Stimulated activated CD4-positive, alpha-beta T cell treated with anti-CD3 and anti-CD28 coated beads, Interleukin-4, amount 100 ng/mL, for 1 hour (primary cell): ENCODE data around the gene TRIM29.

ENCODE experiments used
- DNase-seq: peaks from one replicate; pipeline ENCODE4 v3.0.0-alpha.2; 2020

TRIM29 gene

DNA sequence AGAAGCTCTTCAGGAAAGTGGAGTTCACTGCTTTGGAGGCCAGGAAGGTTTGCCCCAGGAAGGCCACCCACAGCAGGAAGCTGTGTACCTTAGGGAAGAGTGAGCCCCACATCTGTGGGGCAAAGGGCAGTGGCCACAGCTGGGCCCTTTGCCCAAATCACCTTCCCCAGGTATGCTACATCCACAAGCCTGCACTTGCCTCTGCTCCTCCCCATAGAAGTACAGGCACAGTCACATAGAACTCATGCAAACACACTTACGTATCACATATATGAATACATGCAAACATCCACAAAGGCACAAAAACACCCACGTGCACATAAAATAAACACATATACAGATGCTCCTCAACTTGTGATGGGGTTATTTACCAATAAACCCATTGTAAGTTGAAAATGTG, 2.1 kb downstream of the TRIM29 start:
- DNase-seq = no peak

- DNase-seq = no peak
Measured at GRCh38 chr11:120134931-120135228, 3.0 kb downstream of the TRIM29 start.

- DNase-seq = no peak
Measured at GRCh38 chr11:120134106-120134930, 3.6 kb downstream of the TRIM29 start.

- DNase-seq = no peak
Measured at GRCh38 chr11:120133216-120134105, 4.5 kb downstream of the TRIM29 start.

GRCh38 chr11:120132645-120133185, 5.2 kb downstream of the TRIM29 start:
- no peak for DNase-seq

DNA sequence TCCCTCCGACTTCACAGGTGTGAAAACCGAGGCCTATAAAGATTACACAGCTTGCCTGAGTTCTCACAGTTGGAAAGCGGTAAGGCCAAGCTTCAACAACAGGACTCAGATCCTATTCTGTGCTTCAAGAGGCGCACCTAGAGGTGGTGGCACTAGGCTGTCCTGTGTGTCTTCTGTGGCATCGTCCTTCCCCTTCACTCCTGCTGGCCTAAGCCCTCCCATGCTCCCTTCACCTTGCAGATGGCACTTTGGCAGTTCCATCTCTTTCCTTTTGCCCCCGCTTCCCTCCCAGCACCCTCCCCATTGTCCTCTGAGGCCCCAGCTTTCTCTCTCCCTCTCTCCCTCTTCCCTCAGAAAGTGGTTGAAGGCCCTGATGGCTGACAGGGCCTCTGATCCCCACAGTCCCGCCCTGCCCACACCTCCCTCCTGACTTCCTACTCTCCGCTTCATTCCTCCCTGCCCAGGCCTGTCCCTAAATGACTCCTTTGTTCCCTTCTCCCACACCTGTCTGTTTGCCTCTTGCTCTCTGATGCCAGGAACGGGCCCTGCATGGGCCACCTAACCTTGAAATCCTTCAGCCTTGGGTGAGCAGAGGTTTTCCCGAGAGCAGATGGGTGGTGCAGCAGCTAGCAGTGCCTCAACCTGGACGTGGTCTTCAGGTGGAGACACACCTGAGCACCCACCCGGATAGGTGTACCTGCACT, 5.8 kb downstream of the TRIM29 start:
- DNase-seq = no peak

DNA sequence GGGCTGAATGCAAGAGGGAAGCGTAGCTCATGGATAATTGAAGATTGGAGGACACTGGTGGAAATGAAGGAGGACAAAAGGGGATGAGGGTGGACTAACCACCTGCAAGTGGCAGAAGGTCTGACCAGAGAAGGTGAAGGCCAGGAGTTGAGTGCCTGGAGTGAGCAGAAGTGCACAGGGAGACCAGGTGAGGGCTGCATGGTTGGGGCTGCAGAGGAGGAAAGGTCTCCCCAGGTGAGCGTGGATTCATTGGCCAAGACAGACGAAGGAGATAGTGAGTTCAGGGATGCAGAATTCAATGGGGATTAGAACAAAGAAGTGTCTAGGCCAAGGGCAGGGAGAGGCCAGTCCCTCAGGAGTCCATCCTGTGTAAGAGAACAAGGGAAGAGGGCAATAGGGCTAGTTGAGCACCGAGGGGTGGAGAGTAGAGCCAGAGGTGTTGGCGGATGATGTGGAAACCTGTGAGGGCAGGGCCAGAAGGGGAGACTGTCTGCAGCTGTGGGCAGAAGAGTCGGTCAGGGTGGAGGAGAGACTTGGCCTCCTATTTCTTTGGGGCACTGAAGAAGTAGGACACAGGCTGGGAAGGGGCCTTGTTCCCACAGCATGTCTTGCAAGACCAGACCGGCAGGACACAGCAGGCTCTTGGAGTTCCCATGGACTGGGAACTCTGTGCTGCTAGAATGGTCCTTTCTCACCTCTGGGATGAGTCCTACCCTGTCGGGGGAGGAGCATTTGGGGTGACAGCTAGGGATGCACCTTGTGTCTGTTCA, 6.7 kb downstream of the TRIM29 start:
- no peak for DNase-seq

GRCh38 chr11:120130176-120130980, 7.5 kb downstream of the TRIM29 start:
- DNase-seq = no peak

DNA sequence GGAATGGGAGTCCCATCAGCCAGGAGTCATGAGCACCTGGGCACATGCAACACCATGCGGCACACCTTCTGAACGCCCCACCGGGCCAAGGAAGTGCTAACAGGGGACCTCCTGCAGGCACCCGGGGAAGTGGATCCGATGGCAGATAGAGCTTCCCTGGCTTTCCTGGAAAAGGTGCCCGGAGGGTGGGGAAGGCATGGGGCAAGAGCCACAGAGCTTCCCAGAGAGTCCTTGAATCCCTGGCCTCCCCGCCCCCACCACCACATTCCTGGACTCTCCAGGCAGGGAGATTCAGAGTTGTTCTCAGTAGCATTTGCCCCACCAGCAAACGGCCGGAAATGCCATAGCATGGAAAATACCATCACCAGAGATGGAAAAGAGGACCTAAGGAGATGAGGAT, 8.3 kb downstream of the TRIM29 start:
- no peak for DNase-seq

GRCh38 chr11:120128392-120129119, 9.4 kb downstream of the TRIM29 start:
- DNase-seq = no peak

DNA sequence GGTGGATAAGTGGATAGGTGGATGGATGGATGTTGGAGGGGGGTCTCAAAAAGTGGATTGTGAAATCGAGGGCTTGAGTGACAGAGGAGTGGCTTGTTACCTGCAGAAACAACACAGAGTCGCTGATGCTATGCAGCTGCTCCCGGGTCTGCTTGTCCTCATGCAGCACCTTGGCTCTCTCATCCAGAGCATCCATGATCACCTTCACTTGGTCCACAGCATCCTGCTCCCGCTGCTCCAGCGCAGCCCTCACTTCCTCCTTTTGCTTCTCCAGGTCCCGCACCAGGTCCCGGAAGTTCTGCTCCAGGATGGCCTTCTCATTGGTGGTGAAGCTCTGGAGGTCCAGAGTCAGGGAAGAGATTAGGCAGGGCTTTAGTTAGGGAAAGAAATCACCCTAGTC, 10.7 kb downstream of the TRIM29 start:
- DNase-seq = no peak

DNA sequence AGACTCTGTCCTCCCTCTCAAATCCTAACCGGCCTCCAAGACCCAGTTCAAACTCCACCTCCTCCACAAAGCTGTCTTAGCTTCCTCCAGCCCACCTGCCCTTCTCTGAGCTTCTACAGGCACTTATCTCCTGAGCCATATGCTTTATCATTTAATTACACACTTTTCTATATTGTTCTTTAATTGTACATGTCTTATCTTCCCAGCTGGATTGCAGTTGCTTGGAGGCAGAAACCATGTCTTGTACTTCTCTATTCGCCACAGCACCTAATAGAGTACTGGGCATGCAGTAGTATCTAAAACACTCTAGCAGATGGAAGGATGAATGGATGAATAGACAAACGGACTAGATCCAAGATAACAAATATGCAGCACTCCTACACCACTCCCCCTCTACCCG, 11.3 kb downstream of the TRIM29 start:
- DNase-seq = no peak

DNA sequence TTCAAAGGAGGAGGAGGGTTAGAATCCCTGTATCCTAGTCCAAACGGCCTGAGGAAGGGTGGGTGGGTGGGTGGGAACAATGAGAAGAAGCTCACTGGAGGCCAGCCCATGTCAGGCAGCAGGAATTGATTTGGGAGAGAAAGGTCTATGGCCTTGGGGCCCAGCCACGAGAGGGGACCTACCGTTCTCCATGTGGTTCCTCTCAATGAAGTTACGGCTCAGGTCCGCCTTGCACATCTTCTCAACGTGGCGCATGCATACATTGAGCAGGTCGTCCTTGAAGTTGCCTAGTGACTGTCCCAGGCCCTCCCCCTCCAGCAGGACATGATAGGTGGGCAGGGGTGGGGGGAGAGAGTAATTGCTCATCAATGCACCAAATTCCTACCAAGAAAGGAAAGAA, 12.4 kb downstream of the TRIM29 start:
- no peak for DNase-seq

DNA sequence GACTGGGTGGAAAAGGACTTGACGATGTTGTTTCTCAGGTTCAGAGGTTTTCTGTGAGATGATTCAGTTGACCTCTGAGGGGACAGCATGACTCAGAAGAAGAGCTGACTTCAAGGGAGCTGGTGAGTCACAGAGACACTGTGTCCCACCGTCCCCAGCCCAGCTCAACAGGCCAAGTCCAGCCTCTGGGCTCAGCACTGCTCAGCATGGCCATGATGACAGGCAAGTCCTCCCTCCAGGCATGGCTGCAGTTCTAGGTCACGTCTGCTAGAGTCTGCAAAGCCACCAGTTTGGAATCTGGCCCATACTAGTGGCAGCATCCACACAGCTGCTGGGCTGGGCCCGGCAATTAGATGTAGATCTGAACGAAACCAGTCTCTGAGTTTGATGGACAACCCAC, 12.9 kb downstream of the TRIM29 start:
- DNase-seq = no peak

- DNase-seq = no peak
Measured at GRCh38 chr11:120124355-120124754, 13.6 kb downstream of the TRIM29 start.

DNA sequence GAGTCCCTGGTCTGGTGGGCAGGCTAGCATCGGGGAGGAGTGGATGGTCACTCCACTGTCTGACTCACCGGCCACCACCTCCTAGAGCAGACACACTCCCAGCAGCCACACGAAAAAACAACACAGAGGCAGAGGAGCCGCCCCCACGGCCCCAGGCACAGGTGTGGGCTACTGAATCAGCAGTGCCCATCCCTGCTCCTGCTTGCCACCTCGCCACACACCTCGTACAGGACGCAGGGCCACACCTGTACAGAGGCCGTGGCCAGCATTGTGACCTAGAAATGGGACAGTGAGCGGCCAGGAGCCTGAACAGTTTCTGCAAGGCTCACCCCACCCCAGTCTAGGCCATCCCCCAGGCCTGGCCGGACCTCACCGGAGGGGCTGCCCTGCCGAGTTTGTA, 14.0 kb downstream of the TRIM29 start:
- no peak for DNase-seq

DNA sequence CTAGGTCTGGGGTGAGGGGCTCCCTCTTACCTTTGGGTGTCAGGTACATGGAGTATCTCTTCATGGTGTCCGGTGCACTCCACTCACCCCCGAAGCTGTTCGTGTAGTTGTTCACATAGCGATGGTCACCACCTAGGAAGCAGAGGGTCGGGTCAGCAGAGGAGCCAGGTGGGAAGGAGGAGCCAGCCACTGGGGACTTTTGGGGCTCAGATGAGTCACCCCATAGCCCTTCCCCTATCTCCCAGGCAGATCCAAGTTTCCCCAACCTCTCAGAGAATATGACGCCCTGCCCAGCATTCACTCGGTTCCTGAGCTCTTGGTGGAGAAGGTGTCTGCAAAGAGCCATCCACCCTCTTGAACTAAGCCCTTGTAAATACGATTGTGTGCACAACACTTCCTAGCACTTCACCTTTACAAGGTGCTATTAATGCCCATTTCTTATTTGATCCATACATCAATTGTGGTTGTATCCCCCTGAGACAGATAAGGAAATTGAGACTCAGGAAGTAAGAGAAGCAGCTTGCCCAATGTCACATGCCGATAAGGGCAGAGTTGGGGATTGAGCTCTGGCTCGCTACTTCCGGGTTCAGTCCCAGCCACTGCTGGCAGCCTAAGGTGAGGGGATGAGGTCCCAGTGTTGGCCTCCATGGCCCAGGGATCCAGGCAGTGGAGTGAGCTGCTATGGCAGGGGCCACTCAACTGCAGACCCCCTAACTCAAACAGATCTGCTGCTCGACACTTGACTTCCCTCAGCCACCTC, 14.8 kb downstream of the TRIM29 start:
- no peak for DNase-seq

DNA sequence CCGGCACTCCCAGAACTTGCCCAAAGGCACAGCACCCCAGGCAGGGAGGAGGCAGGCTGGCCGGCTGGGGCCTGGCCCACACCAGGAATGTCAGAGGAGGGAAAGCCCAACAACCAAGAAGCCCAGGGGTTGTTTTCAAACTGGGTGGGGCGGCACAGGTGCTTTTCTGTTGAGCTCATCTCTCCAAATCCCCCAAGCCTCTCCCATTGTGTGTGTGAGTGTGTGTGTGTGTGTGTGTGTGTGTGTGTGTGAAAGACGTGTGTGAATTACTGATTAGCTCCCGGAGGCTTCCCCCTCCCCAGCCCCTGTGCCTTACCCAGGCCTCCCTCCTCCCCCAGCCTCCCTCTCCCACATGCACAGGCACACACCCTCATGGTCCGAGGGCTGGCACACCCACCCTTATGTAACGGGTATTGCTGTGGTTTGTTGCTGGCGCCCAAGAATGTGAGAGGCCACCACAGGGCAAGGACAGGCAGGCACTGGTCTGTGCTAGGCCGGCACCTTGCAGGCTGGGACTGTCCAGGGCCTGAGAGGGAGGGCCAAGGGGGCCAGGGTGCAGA, 15.9 kb downstream of the TRIM29 start:
- no peak for DNase-seq

DNA sequence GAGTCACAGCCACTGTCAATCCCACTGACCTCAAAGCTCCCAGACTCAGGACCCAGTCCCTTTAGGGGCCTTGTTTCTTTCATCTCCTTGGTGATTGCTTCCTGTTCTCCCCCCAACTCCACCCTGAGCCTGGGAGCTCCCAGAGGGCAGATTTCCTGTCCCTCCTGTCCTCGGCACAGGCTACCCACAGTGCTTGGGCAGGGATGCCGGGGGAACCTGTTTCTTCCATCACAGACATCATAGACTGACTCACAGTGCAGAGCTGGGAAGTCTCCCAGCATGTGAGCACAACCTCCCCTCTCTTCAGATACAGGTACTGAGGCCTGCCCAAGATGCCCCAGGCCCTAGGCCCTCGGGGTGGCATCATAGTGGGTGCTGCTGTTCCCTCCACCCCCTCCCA, 16.6 kb downstream of the TRIM29 start:
- no peak for DNase-seq

DNA sequence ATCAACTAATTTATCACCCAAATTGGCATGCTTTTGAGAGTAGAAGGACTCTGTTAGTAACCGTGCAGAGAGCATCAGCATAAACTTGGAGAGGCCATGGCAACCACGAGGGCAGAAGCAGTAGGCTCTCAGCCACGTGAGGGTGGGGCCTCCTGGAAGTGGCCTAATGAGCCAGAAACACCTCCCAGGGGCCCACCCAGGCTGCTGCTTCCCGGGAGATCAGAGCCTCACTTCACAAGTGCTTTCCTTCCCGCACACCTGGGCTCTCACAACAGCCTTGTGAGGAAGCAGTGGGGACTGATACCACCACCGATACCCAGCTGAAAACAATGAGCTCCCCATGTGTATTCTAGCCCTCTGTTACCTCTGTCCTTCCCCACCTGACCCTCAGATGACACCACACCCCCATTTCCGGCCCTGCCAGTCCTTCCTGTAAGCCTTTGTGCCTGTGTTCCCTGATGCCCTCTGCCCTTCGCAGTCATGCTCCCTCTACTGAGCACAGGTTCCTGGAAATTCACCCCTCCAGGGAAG, 17.0 kb downstream of the TRIM29 start:
- no peak for DNase-seq
